ENCODE data around the gene ALPK3. TPM values are rescaled to one million over a fixed set of nuclear protein-coding genes. Genes with fewer than 3 reads are reported as not detected.

ALPK3 gene
- total RNA-seq, 1 experiment from 2014 or later: 17.7 TPM

DNA sequence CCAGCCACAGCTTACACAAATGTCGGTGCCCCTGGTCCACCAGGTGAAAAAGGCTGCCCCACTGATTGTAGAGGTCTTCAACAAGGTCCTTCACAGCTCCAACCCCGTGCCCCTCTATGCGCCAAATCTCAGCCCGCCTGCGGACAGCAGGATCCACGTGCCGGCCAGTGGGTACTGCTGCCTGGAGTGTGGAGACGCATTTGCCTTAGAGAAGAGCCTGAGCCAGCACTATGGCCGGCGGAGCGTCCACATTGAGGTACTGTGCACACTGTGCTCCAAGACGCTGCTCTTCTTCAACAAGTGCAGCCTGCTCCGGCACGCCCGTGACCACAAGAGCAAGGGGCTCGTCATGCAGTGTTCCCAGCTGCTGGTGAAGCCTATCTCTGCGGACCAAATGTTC, 32.9 kb upstream of the ALPK3 start:
- no peaks in the 10 kb centered on the region for H3K23me2 ChIP-seq (ENCODE audit: insufficient read length, low read depth, low read length, poor library complexity, severe bottlenecking)
- H3K79me2 ChIP-seq (ENCODE audit: insufficient read depth, low read length): no peaks in the 10 kb centered on the region
- H3K4me3 Mint-ChIP-seq: no peak overlapping the region
- no peak overlapping the region for H4K8ac ChIP-seq (replicated peaks; ENCODE audit: insufficient read length, low read depth, low read length)
- no peaks in the 10 kb centered on the region for H4K20me1 ChIP-seq (ENCODE audit: control insufficient read depth, insufficient read depth, insufficient read length)
- H3K27ac ChIP-seq (ENCODE audit: insufficient read length, low read depth, low read length): no peak overlapping the region
- no peak overlapping the region for H3T11ph ChIP-seq (ENCODE audit: low read length)
- H2BK20ac ChIP-seq (ENCODE audit: low read depth, low read length, poor library complexity, severe bottlenecking): no peak overlapping the region
- no peaks in the 10 kb centered on the region for H3K9me3 ChIP-seq (ENCODE audit: control insufficient read depth, low read depth, low read length)
- no CpG with 5 or more reads among the region's 17 CpGs for WGBS (ENCODE audit: extremely low coverage, insufficient read length, low lambda C conversion rate)
- no peak overlapping the region for H3K14ac ChIP-seq (ENCODE audit: insufficient read depth, low read length)
- no peak overlapping the region for H3K56ac ChIP-seq (ENCODE audit: insufficient read length, low read depth, low read length)
- no peak for DNase-seq
- no peak overlapping the region for H3K18ac ChIP-seq (ENCODE audit: insufficient read length, low read depth, low read length)
- no peak overlapping the region for H3K4ac ChIP-seq (ENCODE audit: low read depth, low read length)
- no peak overlapping the region for H3K4me2 ChIP-seq (ENCODE audit: insufficient read depth, insufficient read length, low read length)
- H2BK120ac ChIP-seq (ENCODE audit: low read depth, low read length, poor library complexity, severe bottlenecking): no peak overlapping the region
- no peak overlapping the region for H4K5ac ChIP-seq (ENCODE audit: insufficient read length, low read depth, low read length)
- H3K27me3 Mint-ChIP-seq (ENCODE audit: low read depth): no peaks in the 10 kb centered on the region
- H2BK12ac ChIP-seq (ENCODE audit: insufficient read length, low read depth, low read length): no peak overlapping the region
- H3K23ac ChIP-seq (ENCODE audit: insufficient read length, low read depth, low read length): no peak overlapping the region
- peaks cover 14 to 21% of the 10 kb centered on the region in 2 experiments for H3K4me1 Mint-ChIP-seq
- H3K27me3 ChIP-seq (ENCODE audit: insufficient read depth, low read length): no peaks in the 10 kb centered on the region
- no peak overlapping the region for H2BK15ac ChIP-seq (ENCODE audit: low read depth, low read length)
- no peak overlapping the region for H4K91ac ChIP-seq (ENCODE audit: insufficient read length, low read depth, low read length)
- H3K4me1 ChIP-seq (ENCODE audit: insufficient read depth, low read length): no peaks in the 10 kb centered on the region; the same call in 1 of the 2 replicates
- no peak for TF ChIP-seq CTCF (conservative IDR thresholded peaks at IDR 0.05)
- H3K36me3 Mint-ChIP-seq (ENCODE audit: insufficient read depth in 1 of 3, low read depth in 3 of 3): peaks cover 29 to 48% (median 31%) of the 10 kb centered on the region in 3 experiments
- H3K9ac ChIP-seq (ENCODE audit: extremely low read depth, insufficient read length, low read length): no peak overlapping the region
- H3K9me3 Mint-ChIP-seq: no peaks in the 10 kb centered on the region
- H2AK5ac ChIP-seq (ENCODE audit: insufficient read length, low read length): no peak overlapping the region
- no peak overlapping the region for H2BK5ac ChIP-seq (ENCODE audit: insufficient read length, low read length)
- no peak overlapping the region for H2AFZ ChIP-seq (ENCODE audit: low read length)
- H3K27ac Mint-ChIP-seq: peak overlapping the region; percentile 72 to 90 (median 84); a peak in 4 of 7 replicates
- peaks cover 3% of the 10 kb centered on the region for H3K79me1 ChIP-seq (ENCODE audit: insufficient read depth, low read depth, low read length, poor library complexity, severe bottlenecking)

Data from H9 (cell line).